Measurements from ENCODE around the gene ZNF587. TPM values are rescaled to one million over a fixed set of nuclear protein-coding genes. Genes with fewer than 3 reads are reported as not detected.

ZNF587 gene
- total and polyA plus RNA-seq, 2 of the 13 experiments (the other 11 are each of a cell fraction or from before 2014, with no cell fraction given): 8.7 to 17.5 TPM

DNA sequence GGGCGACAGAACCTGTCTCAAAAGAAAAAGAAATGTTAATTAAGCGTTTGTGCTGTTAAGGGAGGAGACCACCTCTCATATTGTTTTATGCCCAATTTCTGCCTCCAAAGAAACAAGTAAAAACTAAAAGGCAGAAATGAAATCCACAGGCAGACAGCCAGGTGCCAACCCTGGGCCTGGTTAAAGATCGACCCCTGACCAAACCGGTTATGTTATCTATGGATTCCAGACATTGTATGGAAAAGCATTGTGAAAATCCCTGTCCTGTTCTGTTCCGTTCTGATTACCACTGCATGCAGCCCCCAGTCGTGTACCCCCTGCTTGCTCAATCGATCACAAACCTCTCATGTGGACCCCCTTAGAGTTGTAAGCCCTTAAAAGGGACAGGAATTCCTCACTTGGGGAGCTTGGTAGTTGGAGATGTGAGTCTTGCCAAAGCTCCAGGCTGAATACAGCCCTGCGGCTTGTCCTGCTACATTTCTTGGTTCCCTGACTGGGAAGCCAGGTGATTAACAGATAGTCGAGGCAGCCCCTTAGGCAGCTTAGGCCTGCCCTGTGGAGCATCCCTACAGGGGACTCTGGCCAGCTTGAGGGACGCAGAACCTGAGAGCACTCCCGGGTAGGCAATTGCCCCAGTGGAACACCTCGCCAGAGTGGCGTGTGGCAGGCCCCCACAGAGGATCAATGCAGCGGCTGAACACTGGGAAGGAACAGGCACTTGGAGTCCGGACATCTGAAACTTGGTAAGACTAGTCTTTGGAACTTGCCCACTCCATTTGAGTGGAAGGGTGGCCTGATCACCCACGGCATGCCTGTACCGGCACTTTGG, 34.2 kb upstream of the ZNF587 start:
- no peak for FAIRE-seq
- peak overlapping the region; percentile 92 for H3K27ac ChIP-seq (ENCODE audit: extremely low read length, insufficient read depth, low read length)

More for the DNA sequence above, 34.2 kb upstream of the ZNF587 start:
- no peak for ATAC-seq
- intact Hi-C loops (cut with micrococcal nuclease; ENCODE audit: unreplicated experiment) (no loop called here), in situ Hi-C loops (cut with HindIII; ENCODE audit: extremely low pct_ligation_motif_present, low pct_unique_long_range_greater_than_20kb) (no loop called here)
- peaks cover 29% of the 10 kb centered on the region for H3K79me2 ChIP-seq (ENCODE audit: insufficient read depth, low read length)
- peaks cover under 1% of the 10 kb centered on the region; the same call in 1 of the 2 replicates for H4K20me1 ChIP-seq (ENCODE audit: insufficient read depth, low read length)
- ChIA-PET POLR2A (interaction anchor here (0.9 to 1.7 kb wide), 7 partner anchors 11 to 465 kb away, joined by 3 to 12 read pairs (median 4); partner anchors contain the start of genes ZNF304, ZNF551, ZNF587 and ZNF776), CTCF (ENCODE audit: low intra/inter-chr PET ratio, low total read pairs) (no interaction called here)
- H3K4me2 ChIP-seq (ENCODE audit: low read depth, low read length): peak overlapping the region; percentile 88
- no peaks in the 10 kb centered on the region for H3K9me3 ChIP-seq (ENCODE audit: low read length)
- peak overlapping the region; percentile 87 to 99 (median 91) for H3K4me3 ChIP-seq (replicated peaks in 1 of 3; ENCODE audit: insufficient read depth in 1 of 3, low read depth in 2 of 3, low read length in 3 of 3)
- no peak for DNase-seq (ENCODE audit: low spot score)
- no peak overlapping the region for H2AFZ ChIP-seq (ENCODE audit: low read length)
- H3K36me3 ChIP-seq (replicated peaks in 1 of 2; ENCODE audit: control insufficient read depth in 1 of 2, insufficient read depth in 2 of 2, low read length in 2 of 2): peaks cover 0 to 1% of the 10 kb centered on the region in 2 experiments; a peak in 4 of 5 replicates
- H3K4me1 ChIP-seq (ENCODE audit: insufficient read depth, low read length): peaks cover 51% of the 10 kb centered on the region
- H3K9ac ChIP-seq (ENCODE audit: insufficient read depth, low read depth, low read length): peak overlapping the region; percentile 92
- no TSS peak for BruUV-seq (replicated peaks)
- WGBS (ENCODE audit: low lambda C conversion rate): 53% methylated on average over 14 of the region's 17 CpGs
- TF ChIP-seq MYPOP (CRISPR knock-in tag; IDR thresholded peaks at IDR 0.05) (0 out of 2 replicates have a peak, but pooled peaks have one; percentile 3), KLF9 (CRISPR knock-in tag; IDR thresholded peaks at IDR 0.05; ENCODE audit: low read depth) (no peak), ZNF317 (CRISPR knock-in tag; IDR thresholded peaks at IDR 0.05) (0 out of 2 replicates have a peak, but pooled peaks have one; percentile 26), ZNF224 (CRISPR knock-in tag; IDR thresholded peaks at IDR 0.05) (0 out of 2 replicates have a peak, but pooled peaks have one; percentile 2)
- TF ChIP-seq, protein P1, sequence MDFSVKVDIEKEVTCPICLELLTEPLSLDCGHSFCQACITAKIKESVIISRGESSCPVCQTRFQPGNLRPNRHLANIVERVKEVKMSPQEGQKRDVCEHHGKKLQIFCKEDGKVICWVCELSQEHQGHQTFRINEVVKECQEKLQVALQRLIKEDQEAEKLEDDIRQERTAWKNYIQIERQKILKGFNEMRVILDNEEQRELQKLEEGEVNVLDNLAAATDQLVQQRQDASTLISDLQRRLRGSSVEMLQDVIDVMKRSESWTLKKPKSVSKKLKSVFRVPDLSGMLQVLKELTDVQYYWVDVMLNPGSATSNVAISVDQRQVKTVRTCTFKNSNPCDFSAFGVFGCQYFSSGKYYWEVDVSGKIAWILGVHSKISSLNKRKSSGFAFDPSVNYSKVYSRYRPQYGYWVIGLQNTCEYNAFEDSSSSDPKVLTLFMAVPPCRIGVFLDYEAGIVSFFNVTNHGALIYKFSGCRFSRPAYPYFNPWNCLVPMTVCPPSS (IDR thresholded peaks at IDR 0.05): no peak
- H3K27me3 ChIP-seq (ENCODE audit: control insufficient read depth in 1 of 2, insufficient read depth in 2 of 2, low read length in 2 of 2): no peaks in the 10 kb centered on the region; a peak in 1 of 5 replicates
